GM19395 (cell line): ENCODE data around the gene ZRANB2.

Experiments
- ATAC-seq: cut with Tn5 transposase; IDR thresholded peaks from one replicate; pipeline ENCODE4 v1.9.1; 2021; ENCODE audit warnings: mild to moderate bottlenecking, moderate library complexity; ENCODE audit not compliant: unreplicated experiment

The ZRANB2 gene

GRCh38 chr1:71030026-71030425 lies 50.8 kb downstream of the ZRANB2 start:
- ATAC-seq, result no peak

GRCh38 chr1:71028981-71029380 lies 51.9 kb downstream of the ZRANB2 start:
- ATAC-seq, result no peak

- no peak for ATAC-seq
These were observed 52.8 kb downstream of the ZRANB2 start for GRCh38 chr1:71027991-71028390.

GRCh38 chr1:71026093-71026492 lies 54.7 kb downstream of the ZRANB2 start:
- ATAC-seq, result no peak

- ATAC-seq, result no peak
These were observed 57.3 kb downstream of the ZRANB2 start for GRCh38 chr1:71023515-71023914.

- no peak for ATAC-seq
These were observed 61.4 kb downstream of the ZRANB2 start for GRCh38 chr1:71019233-71019969.

- no peak for ATAC-seq
These were observed 62.0 kb downstream of the ZRANB2 start for GRCh38 chr1:71018791-71019190.

- ATAC-seq, result no peak
These were observed 65.1 kb downstream of the ZRANB2 start for GRCh38 chr1:71015745-71016144.

GRCh38 chr1:71014178-71014579 lies 66.7 kb downstream of the ZRANB2 start:
- no peak for ATAC-seq
